WTC11 (cell line): ENCODE data around the gene SLC22A12.

Experiments used
- EMX1 ChIP-seq: fragments of 250-450 bp; sonication (Bioruptor Pico); IDR thresholded peaks from 2 replicates; pipeline ENCODE4 v1.8.0; 2021; ENCODE audit warnings: mild to moderate bottlenecking
- MXD4 ChIP-seq: fragments of 250-450 bp; sonication (Bioruptor Pico); IDR thresholded peaks from 2 replicates; pipeline ENCODE4 v1.8.0; 2021; ENCODE audit warnings: mild to moderate bottlenecking, moderate library complexity, borderline replicate concordance
- OVOL2 ChIP-seq: fragments of 250-450 bp; sonication (Bioruptor Pico); IDR thresholded peaks from 2 replicates; pipeline ENCODE4 v1.9.0; 2021; ENCODE audit warnings: mild to moderate bottlenecking, borderline replicate concordance
- PRRX2 ChIP-seq: fragments of 250-450 bp; sonication (Bioruptor Pico); IDR thresholded peaks from 2 replicates; pipeline ENCODE4 v1.8.0; 2021; ENCODE audit warnings: mild to moderate bottlenecking
- SP1 ChIP-seq: sonication (generic); formaldehyde crosslinking; conservative IDR thresholded peaks from 2 replicates; pipeline ENCODE4 v1.8.1; 2022; ENCODE audit warnings: missing genetic modification reagents
- TF ChIP-seq, protein P1 (sequence below): fragments of 200-600 bp; IDR thresholded peaks from 2 replicates; pipeline ENCODE4 v1.8.0; 2022; ENCODE audit warnings: antibody characterized with exemption
- TF ChIP-seq, protein P2 (sequence below): sonication (generic); formaldehyde crosslinking; IDR thresholded peaks from 2 replicates; pipeline ENCODE4 v1.8.0; 2022; ENCODE audit warnings: mild to moderate bottlenecking, missing genetic modification reagents
- TF ChIP-seq, protein P3 (sequence below): sonication (generic); formaldehyde crosslinking; IDR thresholded peaks from 2 replicates; pipeline ENCODE4 v1.8.1; 2022; ENCODE audit warnings: low read depth, missing genetic modification reagents, borderline replicate concordance
- TF ChIP-seq, protein P4 (sequence below): sonication (generic); formaldehyde crosslinking; IDR thresholded peaks from 2 replicates; pipeline ENCODE4 v1.8.1; 2023; ENCODE audit warnings: mild to moderate bottlenecking, missing genetic modification reagents, borderline replicate concordance
- TF ChIP-seq, protein P5 (sequence below): sonication (generic); formaldehyde crosslinking; IDR thresholded peaks from 2 replicates; pipeline ENCODE4 v1.8.1; 2023; ENCODE audit warnings: mild to moderate bottlenecking, missing genetic modification reagents
- TF ChIP-seq, protein P6 (sequence below): sonication (generic); formaldehyde crosslinking; conservative IDR thresholded peaks from 2 replicates; pipeline ENCODE4 v1.8.1; 2022; ENCODE audit warnings: mild to moderate bottlenecking, missing genetic modification reagents
- TF ChIP-seq, protein P7 (sequence below): sonication (generic); formaldehyde crosslinking; IDR thresholded peaks from 2 replicates; pipeline ENCODE4 v1.8.1; 2022; ENCODE audit warnings: mild to moderate bottlenecking, missing genetic modification reagents, moderate library complexity, borderline replicate concordance
- TF ChIP-seq, protein P8 (sequence below): sonication (generic); formaldehyde crosslinking; IDR thresholded peaks from 2 replicates; pipeline ENCODE4 v1.8.1; 2023; ENCODE audit warnings: mild to moderate bottlenecking, missing genetic modification reagents, moderate library complexity

DNA sequence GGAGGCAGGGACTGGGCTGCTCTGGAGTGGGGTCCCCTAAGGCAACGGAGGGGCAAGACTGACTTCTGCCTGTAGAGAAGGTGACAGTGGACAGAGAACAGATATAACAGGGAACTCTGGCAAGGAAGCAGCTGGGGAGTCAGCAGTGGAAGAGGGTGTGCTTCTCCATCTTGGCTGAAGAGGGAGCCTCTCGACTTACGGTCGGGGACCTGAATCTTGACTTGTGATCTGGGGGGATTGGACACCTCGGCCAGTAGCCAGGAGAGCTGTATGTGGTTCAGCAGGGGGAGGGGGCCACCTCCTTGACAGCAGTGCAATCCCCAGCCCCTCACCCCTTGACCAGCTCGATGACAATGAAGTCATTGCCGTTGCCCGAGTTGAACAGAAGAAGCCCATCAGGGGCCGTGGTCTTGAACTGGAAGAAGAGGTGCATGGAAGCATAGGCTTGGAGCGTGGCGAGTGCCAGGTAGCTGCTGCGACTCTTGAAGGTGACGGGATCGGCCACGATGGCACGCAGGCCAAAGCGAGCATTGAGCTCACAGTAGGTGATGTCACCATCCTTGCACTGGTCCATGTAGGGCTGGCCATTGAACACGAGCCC is 60.0 kb downstream of the SLC22A12 start:
- TF ChIP-seq, protein P1, sequence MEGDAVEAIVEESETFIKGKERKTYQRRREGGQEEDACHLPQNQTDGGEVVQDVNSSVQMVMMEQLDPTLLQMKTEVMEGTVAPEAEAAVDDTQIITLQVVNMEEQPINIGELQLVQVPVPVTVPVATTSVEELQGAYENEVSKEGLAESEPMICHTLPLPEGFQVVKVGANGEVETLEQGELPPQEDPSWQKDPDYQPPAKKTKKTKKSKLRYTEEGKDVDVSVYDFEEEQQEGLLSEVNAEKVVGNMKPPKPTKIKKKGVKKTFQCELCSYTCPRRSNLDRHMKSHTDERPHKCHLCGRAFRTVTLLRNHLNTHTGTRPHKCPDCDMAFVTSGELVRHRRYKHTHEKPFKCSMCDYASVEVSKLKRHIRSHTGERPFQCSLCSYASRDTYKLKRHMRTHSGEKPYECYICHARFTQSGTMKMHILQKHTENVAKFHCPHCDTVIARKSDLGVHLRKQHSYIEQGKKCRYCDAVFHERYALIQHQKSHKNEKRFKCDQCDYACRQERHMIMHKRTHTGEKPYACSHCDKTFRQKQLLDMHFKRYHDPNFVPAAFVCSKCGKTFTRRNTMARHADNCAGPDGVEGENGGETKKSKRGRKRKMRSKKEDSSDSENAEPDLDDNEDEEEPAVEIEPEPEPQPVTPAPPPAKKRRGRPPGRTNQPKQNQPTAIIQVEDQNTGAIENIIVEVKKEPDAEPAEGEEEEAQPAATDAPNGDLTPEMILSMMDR, result peak; percentile 61; the same call in 1 of the 2 replicates
- TF ChIP-seq, protein P2, sequence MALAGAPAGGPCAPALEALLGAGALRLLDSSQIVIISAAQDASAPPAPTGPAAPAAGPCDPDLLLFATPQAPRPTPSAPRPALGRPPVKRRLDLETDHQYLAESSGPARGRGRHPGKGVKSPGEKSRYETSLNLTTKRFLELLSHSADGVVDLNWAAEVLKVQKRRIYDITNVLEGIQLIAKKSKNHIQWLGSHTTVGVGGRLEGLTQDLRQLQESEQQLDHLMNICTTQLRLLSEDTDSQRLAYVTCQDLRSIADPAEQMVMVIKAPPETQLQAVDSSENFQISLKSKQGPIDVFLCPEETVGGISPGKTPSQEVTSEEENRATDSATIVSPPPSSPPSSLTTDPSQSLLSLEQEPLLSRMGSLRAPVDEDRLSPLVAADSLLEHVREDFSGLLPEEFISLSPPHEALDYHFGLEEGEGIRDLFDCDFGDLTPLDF, result no peak
- TF ChIP-seq SP1 (CRISPR knock-in tag) (no peak), PRRX2 (no peak), OVOL2 (CRISPR knock-in tag) (no peak), MXD4 (CRISPR knock-in tag) (no peak), EMX1 (CRISPR knock-in tag) (no peak)
- TF ChIP-seq, protein P3, sequence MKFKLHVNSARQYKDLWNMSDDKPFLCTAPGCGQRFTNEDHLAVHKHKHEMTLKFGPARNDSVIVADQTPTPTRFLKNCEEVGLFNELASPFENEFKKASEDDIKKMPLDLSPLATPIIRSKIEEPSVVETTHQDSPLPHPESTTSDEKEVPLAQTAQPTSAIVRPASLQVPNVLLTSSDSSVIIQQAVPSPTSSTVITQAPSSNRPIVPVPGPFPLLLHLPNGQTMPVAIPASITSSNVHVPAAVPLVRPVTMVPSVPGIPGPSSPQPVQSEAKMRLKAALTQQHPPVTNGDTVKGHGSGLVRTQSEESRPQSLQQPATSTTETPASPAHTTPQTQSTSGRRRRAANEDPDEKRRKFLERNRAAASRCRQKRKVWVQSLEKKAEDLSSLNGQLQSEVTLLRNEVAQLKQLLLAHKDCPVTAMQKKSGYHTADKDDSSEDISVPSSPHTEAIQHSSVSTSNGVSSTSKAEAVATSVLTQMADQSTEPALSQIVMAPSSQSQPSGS (CRISPR knock-in tag), result no peak
- TF ChIP-seq, protein P4, sequence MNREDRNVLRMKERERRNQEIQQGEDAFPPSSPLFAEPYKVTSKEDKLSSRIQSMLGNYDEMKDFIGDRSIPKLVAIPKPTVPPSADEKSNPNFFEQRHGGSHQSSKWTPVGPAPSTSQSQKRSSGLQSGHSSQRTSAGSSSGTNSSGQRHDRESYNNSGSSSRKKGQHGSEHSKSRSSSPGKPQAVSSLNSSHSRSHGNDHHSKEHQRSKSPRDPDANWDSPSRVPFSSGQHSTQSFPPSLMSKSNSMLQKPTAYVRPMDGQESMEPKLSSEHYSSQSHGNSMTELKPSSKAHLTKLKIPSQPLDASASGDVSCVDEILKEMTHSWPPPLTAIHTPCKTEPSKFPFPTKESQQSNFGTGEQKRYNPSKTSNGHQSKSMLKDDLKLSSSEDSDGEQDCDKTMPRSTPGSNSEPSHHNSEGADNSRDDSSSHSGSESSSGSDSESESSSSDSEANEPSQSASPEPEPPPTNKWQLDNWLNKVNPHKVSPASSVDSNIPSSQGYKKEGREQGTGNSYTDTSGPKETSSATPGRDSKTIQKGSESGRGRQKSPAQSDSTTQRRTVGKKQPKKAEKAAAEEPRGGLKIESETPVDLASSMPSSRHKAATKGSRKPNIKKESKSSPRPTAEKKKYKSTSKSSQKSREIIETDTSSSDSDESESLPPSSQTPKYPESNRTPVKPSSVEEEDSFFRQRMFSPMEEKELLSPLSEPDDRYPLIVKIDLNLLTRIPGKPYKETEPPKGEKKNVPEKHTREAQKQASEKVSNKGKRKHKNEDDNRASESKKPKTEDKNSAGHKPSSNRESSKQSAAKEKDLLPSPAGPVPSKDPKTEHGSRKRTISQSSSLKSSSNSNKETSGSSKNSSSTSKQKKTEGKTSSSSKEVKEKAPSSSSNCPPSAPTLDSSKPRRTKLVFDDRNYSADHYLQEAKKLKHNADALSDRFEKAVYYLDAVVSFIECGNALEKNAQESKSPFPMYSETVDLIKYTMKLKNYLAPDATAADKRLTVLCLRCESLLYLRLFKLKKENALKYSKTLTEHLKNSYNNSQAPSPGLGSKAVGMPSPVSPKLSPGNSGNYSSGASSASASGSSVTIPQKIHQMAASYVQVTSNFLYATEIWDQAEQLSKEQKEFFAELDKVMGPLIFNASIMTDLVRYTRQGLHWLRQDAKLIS (CRISPR knock-in tag), result no peak
- TF ChIP-seq, protein P5, sequence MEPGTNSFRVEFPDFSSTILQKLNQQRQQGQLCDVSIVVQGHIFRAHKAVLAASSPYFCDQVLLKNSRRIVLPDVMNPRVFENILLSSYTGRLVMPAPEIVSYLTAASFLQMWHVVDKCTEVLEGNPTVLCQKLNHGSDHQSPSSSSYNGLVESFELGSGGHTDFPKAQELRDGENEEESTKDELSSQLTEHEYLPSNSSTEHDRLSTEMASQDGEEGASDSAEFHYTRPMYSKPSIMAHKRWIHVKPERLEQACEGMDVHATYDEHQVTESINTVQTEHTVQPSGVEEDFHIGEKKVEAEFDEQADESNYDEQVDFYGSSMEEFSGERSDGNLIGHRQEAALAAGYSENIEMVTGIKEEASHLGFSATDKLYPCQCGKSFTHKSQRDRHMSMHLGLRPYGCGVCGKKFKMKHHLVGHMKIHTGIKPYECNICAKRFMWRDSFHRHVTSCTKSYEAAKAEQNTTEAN (CRISPR knock-in tag), result no peak
- TF ChIP-seq, protein P6, sequence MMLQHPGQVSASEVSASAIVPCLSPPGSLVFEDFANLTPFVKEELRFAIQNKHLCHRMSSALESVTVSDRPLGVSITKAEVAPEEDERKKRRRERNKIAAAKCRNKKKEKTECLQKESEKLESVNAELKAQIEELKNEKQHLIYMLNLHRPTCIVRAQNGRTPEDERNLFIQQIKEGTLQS (CRISPR knock-in tag), result no peak
- TF ChIP-seq, protein P7, sequence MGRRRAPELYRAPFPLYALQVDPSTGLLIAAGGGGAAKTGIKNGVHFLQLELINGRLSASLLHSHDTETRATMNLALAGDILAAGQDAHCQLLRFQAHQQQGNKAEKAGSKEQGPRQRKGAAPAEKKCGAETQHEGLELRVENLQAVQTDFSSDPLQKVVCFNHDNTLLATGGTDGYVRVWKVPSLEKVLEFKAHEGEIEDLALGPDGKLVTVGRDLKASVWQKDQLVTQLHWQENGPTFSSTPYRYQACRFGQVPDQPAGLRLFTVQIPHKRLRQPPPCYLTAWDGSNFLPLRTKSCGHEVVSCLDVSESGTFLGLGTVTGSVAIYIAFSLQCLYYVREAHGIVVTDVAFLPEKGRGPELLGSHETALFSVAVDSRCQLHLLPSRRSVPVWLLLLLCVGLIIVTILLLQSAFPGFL (CRISPR knock-in tag), result no peak
- TF ChIP-seq, protein P8, sequence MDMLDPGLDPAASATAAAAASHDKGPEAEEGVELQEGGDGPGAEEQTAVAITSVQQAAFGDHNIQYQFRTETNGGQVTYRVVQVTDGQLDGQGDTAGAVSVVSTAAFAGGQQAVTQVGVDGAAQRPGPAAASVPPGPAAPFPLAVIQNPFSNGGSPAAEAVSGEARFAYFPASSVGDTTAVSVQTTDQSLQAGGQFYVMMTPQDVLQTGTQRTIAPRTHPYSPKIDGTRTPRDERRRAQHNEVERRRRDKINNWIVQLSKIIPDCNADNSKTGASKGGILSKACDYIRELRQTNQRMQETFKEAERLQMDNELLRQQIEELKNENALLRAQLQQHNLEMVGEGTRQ (CRISPR knock-in tag), result no peak
